Liver (tissue), 9 donors: Measurements from ENCODE around the gene BORCS5. TPM values are rescaled to one million over a fixed set of nuclear protein-coding genes. Genes with fewer than 3 reads are reported as not detected.

Experiments
- DNase-seq: peaks from one replicate; pipeline ENCODE4 v3.0.0-alpha.2; 2017; ENCODE audit warnings: low spot score
- H3K27ac ChIP-seq, 2 donors: one replicate each; pipeline ENCODE4 v1.7.0; 2013; ENCODE audit warnings: inconsistent platforms in 2 of 2, low read length in 2 of 2, control low read depth in 1 of 2, low read depth in 1 of 2, mild to moderate bottlenecking in 1 of 2
- H3K27me3 ChIP-seq, 4 donors: one replicate each; pipeline versions ENCODE4 v1.6.1 to v1.7.0; 2013; ENCODE audit warnings: low read length in 3 of 4, inconsistent platforms in 1 of 4, mild to moderate bottlenecking in 1 of 4, moderate library complexity in 1 of 4; ENCODE audit not compliant: control insufficient read depth in 4 of 4, insufficient read depth in 4 of 4
- H3K36me3 ChIP-seq, 4 donors: one replicate each; pipeline versions ENCODE4 v1.6.1 to v1.7.0; 2013; ENCODE audit warnings: low read length in 3 of 4, mild to moderate bottlenecking in 3 of 4, low read depth in 1 of 4, moderate library complexity in 1 of 4; ENCODE audit not compliant: control insufficient read depth in 4 of 4, insufficient read depth in 3 of 4
- H3K4me1 ChIP-seq, 4 donors: one replicate each; pipeline versions ENCODE4 v1.6.1 to v1.7.0; 2013; ENCODE audit warnings: low read length in 3 of 4, mild to moderate bottlenecking in 3 of 4, moderate library complexity in 1 of 4; ENCODE audit not compliant: control insufficient read depth in 4 of 4, insufficient read depth in 4 of 4
- H3K4me3 ChIP-seq, 3 donors: one replicate each; pipeline versions ENCODE4 v1.6.1 to v1.7.0; 2013; ENCODE audit warnings: low read length in 3 of 3, control low read depth in 1 of 3, low read depth in 1 of 3, mild to moderate bottlenecking in 1 of 3
- H3K9ac ChIP-seq, 2 donors: one replicate each; pipeline ENCODE4 v1.7.0; 2013; ENCODE audit warnings: low read length in 2 of 2, mild to moderate bottlenecking in 2 of 2, moderate library complexity in 2 of 2, control low read depth in 1 of 2, low read depth in 1 of 2
- H3K9me3 ChIP-seq, 4 donors: one replicate each; pipeline versions ENCODE4 v1.6.1 to v1.7.0; 2013; ENCODE audit warnings: low read length in 3 of 4; ENCODE audit not compliant: control insufficient read depth in 4 of 4
- ATF3 ChIP-seq: IDR thresholded peaks from 2 replicates; pipeline ENCODE4 v1.6.1; 2016; ENCODE audit warnings: antibody characterized with exemption
- EGR1 ChIP-seq, 2 donors: IDR thresholded peaks; 2 replicates each; pipeline ENCODE4 v1.6.1; 2016 to 2018; ENCODE audit warnings: antibody characterized with exemption in 2 of 2, low read depth in 2 of 2
- FOXA1 ChIP-seq: IDR thresholded peaks from 2 replicates; pipeline ENCODE4 v1.6.1; 2016; ENCODE audit warnings: antibody characterized with exemption
- FOXA2 ChIP-seq: IDR thresholded peaks from 2 replicates; pipeline ENCODE4 v1.6.1; 2016; ENCODE audit warnings: antibody characterized with exemption
- GABPA ChIP-seq, 2 donors: IDR thresholded peaks in 1 of 2; conservative IDR thresholded peaks in 1 of 2; 2 replicates each; pipeline ENCODE4 v1.6.1; 2016; ENCODE audit warnings: antibody characterized with exemption in 2 of 2, mild to moderate bottlenecking in 1 of 2, moderate library complexity in 1 of 2
- HNF4A ChIP-seq, 2 donors: conservative IDR thresholded peaks; 2 replicates each; pipeline ENCODE4 v1.6.1; 2016; ENCODE audit warnings: antibody characterized with exemption in 2 of 2, mild to moderate bottlenecking in 2 of 2
- HNF4G ChIP-seq: IDR thresholded peaks from 2 replicates; pipeline ENCODE4 v1.6.1; 2016; ENCODE audit warnings: antibody characterized with exemption
- JUND ChIP-seq, 2 donors: IDR thresholded peaks; 2 replicates each; pipeline ENCODE4 v1.6.1; 2016; ENCODE audit warnings: antibody characterized with exemption in 2 of 2
- MAX ChIP-seq: IDR thresholded peaks from 2 replicates; pipeline ENCODE4 v1.6.1; 2016; ENCODE audit warnings: antibody characterized with exemption
- NR2F2 ChIP-seq: IDR thresholded peaks from 2 replicates; pipeline ENCODE4 v1.6.1; 2016; ENCODE audit warnings: antibody characterized with exemption
- RAD21 ChIP-seq, 2 donors: IDR thresholded peaks; 2 replicates each; pipeline ENCODE4 v1.6.1; 2016; ENCODE audit warnings: antibody characterized with exemption in 2 of 2, mild to moderate bottlenecking in 2 of 2
- REST ChIP-seq: IDR thresholded peaks from 2 replicates; pipeline ENCODE4 v1.6.1; 2016; ENCODE audit warnings: antibody characterized with exemption, mild to moderate bottlenecking
- RXRA ChIP-seq, 2 donors: IDR thresholded peaks; 2 replicates each; pipeline ENCODE4 v1.6.1; 2017 to 2018; ENCODE audit warnings: antibody characterized with exemption in 2 of 2, mild to moderate bottlenecking in 1 of 2
- SP1 ChIP-seq: IDR thresholded peaks from 2 replicates; pipeline ENCODE4 v1.6.1; 2018; ENCODE audit warnings: antibody characterized with exemption, mild to moderate bottlenecking
- TAF1 ChIP-seq: conservative IDR thresholded peaks from 2 replicates; pipeline ENCODE4 v1.6.1; 2016; ENCODE audit warnings: antibody characterized with exemption, mild to moderate bottlenecking
- YY1 ChIP-seq: IDR thresholded peaks from 2 replicates; pipeline ENCODE4 v1.6.1; 2016; ENCODE audit warnings: antibody characterized with exemption, mild to moderate bottlenecking
- ZBTB33 ChIP-seq: IDR thresholded peaks from 2 replicates; pipeline ENCODE4 v1.6.1; 2016; ENCODE audit warnings: antibody characterized with exemption
- WGBS: extraction: QIAGEN DNeasy Blood & Tissue Kit; methylation state at CpG from one replicate; pipeline ENCODE4 v1.1.7; 2013; 5-methylcytosine and 5-hydroxymethylcytosine counted together
- polyA plus RNA-seq, 2 donors: library from polyadenylated mRNA; stranded (reverse) in 1 of 2; unstranded in 1 of 2; fragments of 200-250 nt in 1 of 2; fragments of >200 nt in 1 of 2; fragmentation: Nextera tagmentation in 1 of 2; extraction: Ambion mirVana in 1 of 2; gene quantifications; one replicate each; pipeline versions ENCODE4 v1.2.1 to v1.2.3, GENCODE V29; 2013 to 2015
- total RNA-seq, 2 donors: library from RNA; depleted of rRNA; stranded (reverse); fragments of >200 nt; gene quantifications; one replicate each; pipeline ENCODE4 v1.2.3, GENCODE V29; 2014
- TF ChIP-seq, protein P1 (sequence below): fragments of 150-350 bp; IDR thresholded peaks from 2 replicates; pipeline ENCODE4 v1.5.1; 2017; ENCODE audit warnings: improper control_type of control experiment, low read depth, low read length; ENCODE audit not compliant: missing input control
- donor health status: healthy.
- donor health status: healthy.
- donor health status: healthy.
- donor health status: healthy.
- donor health status: healthy.

Gene BORCS5
- 10 to 100 TPM in 1 of 2 donors, 1 to 10 TPM in 1; 8.9 to 11.4 TPM for total RNA-seq
- polyA plus RNA-seq: 1 to 10 TPM; 4.5 to 7.3 TPM

DNA sequence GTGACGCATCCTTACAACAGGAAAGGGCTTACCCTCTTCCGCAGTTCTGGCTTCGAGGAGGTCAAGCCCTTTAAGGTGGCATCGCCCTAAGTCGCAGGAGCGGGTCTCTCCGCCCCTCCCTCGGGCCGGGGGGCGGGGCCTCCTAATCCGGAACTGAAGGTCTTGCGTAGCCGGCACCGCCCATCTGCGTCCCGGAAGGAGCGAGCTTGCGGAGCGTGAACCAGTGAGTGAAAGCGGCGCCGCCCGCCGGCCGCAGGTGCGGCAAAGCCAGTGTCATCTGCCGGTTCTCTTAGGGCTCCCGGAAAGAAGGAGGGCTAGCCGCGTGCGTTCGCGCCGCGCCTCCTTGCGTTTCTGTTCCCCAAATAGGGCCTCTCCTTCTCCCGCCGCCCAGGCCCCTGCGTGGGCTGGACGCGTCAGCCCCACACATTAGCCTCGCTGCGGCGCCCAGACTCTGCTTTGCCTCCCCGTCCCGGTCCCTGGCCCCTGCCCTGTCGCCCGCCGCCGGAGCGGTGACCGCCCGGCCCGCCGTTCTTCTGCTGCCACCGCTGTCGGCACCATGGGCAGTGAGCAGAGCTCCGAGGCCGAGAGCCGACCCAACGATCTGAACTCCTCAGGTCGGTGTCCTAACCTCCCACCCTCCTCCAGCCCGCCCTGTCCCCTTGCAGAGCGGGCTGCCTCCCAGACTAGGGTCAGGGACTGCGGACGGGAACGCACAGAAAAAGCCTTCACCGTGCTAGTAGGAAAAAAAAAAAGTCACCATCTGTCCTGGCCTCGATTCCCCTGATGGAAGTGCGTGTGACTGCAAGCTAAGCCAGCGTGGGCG is at the start of gene BORCS5:
Gene BORCS5 (plus strand): TSS at position 183 of the 823 bp plus-strand sequence. CDS start 374 bp downstream, at position 557.
- H3K9me3 ChIP-seq: no peaks in the 10 kb centered on the region
- peak within 1 kb of the TSS; percentile 72 to 96 (median 77) for H3K4me3 ChIP-seq
- under 1% methylated on average over 72 of the region's 72 CpGs for WGBS
- DNase-seq: peak; percentile 98
- no peaks in the 10 kb centered on the region for H3K36me3 ChIP-seq
- H3K4me1 ChIP-seq: peaks cover 0 to 19% (median 4%) of the 10 kb centered on the region in 4 donors
- no peaks in the 10 kb centered on the region for H3K27me3 ChIP-seq
- TF ChIP-seq MAX: peak; percentile 71
- TF ChIP-seq HNF4A (conservative IDR thresholded peaks at IDR 0.05): peak; percentile 31 to 57
- peak; percentile 53 for TF ChIP-seq ATF3
- peak; percentile 66 to 75 for TF ChIP-seq EGR1 (IDR thresholded peaks at IDR 0.05; ENCODE audit: low read depth in 2 of 2)
- no peak for TF ChIP-seq FOXA2
- peak; percentile 48 to 80 for TF ChIP-seq RXRA (IDR thresholded peaks at IDR 0.05)
- peak; percentile 82 for TF ChIP-seq SP1
- TF ChIP-seq, protein P1, sequence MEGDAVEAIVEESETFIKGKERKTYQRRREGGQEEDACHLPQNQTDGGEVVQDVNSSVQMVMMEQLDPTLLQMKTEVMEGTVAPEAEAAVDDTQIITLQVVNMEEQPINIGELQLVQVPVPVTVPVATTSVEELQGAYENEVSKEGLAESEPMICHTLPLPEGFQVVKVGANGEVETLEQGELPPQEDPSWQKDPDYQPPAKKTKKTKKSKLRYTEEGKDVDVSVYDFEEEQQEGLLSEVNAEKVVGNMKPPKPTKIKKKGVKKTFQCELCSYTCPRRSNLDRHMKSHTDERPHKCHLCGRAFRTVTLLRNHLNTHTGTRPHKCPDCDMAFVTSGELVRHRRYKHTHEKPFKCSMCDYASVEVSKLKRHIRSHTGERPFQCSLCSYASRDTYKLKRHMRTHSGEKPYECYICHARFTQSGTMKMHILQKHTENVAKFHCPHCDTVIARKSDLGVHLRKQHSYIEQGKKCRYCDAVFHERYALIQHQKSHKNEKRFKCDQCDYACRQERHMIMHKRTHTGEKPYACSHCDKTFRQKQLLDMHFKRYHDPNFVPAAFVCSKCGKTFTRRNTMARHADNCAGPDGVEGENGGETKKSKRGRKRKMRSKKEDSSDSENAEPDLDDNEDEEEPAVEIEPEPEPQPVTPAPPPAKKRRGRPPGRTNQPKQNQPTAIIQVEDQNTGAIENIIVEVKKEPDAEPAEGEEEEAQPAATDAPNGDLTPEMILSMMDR: no peak
- peak; percentile 32 to 82 for TF ChIP-seq JUND (IDR thresholded peaks at IDR 0.05)
- no peak for TF ChIP-seq FOXA1
- peak; percentile 89 for TF ChIP-seq REST
- peak; percentile 94 for TF ChIP-seq NR2F2
- TF ChIP-seq TAF1: peak; percentile 81
- no peak for TF ChIP-seq HNF4G
- TF ChIP-seq GABPA (IDR thresholded peaks at IDR 0.05 in 1 of 2, conservative IDR thresholded peaks at IDR 0.05 in 1 of 2): peak; percentile 58 to 89
- peak; percentile 53 to 62 for TF ChIP-seq RAD21 (IDR thresholded peaks at IDR 0.05)
- peak; percentile 46 for TF ChIP-seq ZBTB33
- peak; percentile 65 for TF ChIP-seq YY1
- H3K27ac ChIP-seq: peak within 1 kb of the TSS; percentile 94 to 100
- peak within 1 kb of the TSS; percentile 95 to 100 for H3K9ac ChIP-seq
